K562 (cell line): Measurements from ENCODE around the gene DENND6A. TPM values are rescaled to one million over a fixed set of nuclear protein-coding genes. Genes with fewer than 3 reads are reported as not detected.

Source experiments
- FOXM1 ChIP-seq, 2 experiments: fragments of 450-650 bp in 1 of 2; sonication (generic) in 1 of 2; formaldehyde crosslinking in 1 of 2; IDR thresholded peaks; 2 replicates each; pipeline versions ENCODE4 v1.6.1 to v1.9.0; 2017 to 2022; ENCODE audit warnings: low read depth in 2 of 2, mild to moderate bottlenecking in 2 of 2, missing genetic modification reagents in 1 of 2, moderate library complexity in 1 of 2
- HMG20B ChIP-seq: fragments of 250-450 bp; sonication (Bioruptor Pico); IDR thresholded peaks from 2 replicates; pipeline ENCODE4 v1.5.0; 2021; ENCODE audit warnings: mild to moderate bottlenecking
- MAFK ChIP-seq: IDR thresholded peaks from 2 replicates; pipeline ENCODE4 v1.6.1; 2011; ENCODE audit warnings: low read length, improper control_type of control experiment
- NONO ChIP-seq, 2 experiments: fragments of 200-400 bp in 1 of 2; fragments of 450-650 bp in 1 of 2; formaldehyde crosslinking in 1 of 2; IDR thresholded peaks; 2 replicates each; pipeline ENCODE4 v1.6.1; 2017; ENCODE audit warnings: low read depth in 2 of 2, mild to moderate bottlenecking in 2 of 2, moderate library complexity in 2 of 2, low read length in 1 of 2
- PHB ChIP-seq: fragments of 250-450 bp; sonication (Bioruptor Pico); IDR thresholded peaks from 2 replicates; pipeline ENCODE4 v1.5.0; 2021
- PKNOX1 ChIP-seq: fragments of 450-650 bp; IDR thresholded peaks from 2 replicates; pipeline ENCODE4 v1.6.1; 2016
- PTBP1 ChIP-seq: fragments of 200-400 bp; formaldehyde crosslinking; IDR thresholded peaks from 2 replicates; pipeline ENCODE4 v1.6.1; 2017; ENCODE audit warnings: low read depth, low read length
- RNF219 ChIP-seq: fragments of 250-450 bp; sonication (Bioruptor Pico); IDR thresholded peaks from 2 replicates; pipeline ENCODE4 v1.5.0; 2022; ENCODE audit warnings: mild to moderate bottlenecking
- SIN3A ChIP-seq, 2 experiments: fragments of 150-350 bp in 1 of 2; IDR thresholded peaks; 2 replicates each; pipeline ENCODE4 v1.6.1; 2011 to 2016; ENCODE audit warnings: borderline replicate concordance in 2 of 2, low read depth in 2 of 2, low read length in 2 of 2, mild to moderate bottlenecking in 2 of 2, moderate library complexity in 2 of 2; ENCODE audit not compliant: control insufficient read depth in 1 of 2
- SMARCA5 ChIP-seq: fragments of 450-650 bp; IDR thresholded peaks from 2 replicates; pipeline ENCODE4 v1.6.1; 2016
- YY1 ChIP-seq, 3 experiments: IDR thresholded peaks; 2 replicates each; pipeline ENCODE4 v1.6.1; 2011; ENCODE audit warnings: low read length in 2 of 3, mild to moderate bottlenecking in 2 of 3, moderate library complexity in 2 of 3, borderline replicate concordance in 1 of 3, control low read depth in 1 of 3, low read depth in 1 of 3; ENCODE audit not compliant: insufficient read depth in 3 of 3, insufficient replicate concordance in 2 of 3, control insufficient read depth in 1 of 3, insufficient read length in 1 of 3; ENCODE audit errors: extremely low read depth in 1 of 3
- ZFX ChIP-seq: sonication (generic); formaldehyde crosslinking; IDR thresholded peaks from 2 replicates; pipeline ENCODE4 v1.8.0; 2022; ENCODE audit warnings: mild to moderate bottlenecking, missing genetic modification reagents, moderate library complexity
- ZNF253 ChIP-seq: fragments of 250-450 bp; sonication (Bioruptor Pico); conservative IDR thresholded peaks from 2 replicates; pipeline ENCODE4 v1.6.1; 2021; ENCODE audit warnings: mild to moderate bottlenecking
- ZNF407 ChIP-seq: fragments of 450-650 bp; IDR thresholded peaks from 2 replicates; pipeline ENCODE4 v1.6.1; 2016; ENCODE audit warnings: low read depth
- ZNF507 ChIP-seq: conservative IDR thresholded peaks from 2 replicates; pipeline ENCODE4 v1.6.1; 2017; ENCODE audit warnings: missing genetic modification characterization, missing compliant biosample characterization
- ZNF586 ChIP-seq: fragments of 450-650 bp; formaldehyde crosslinking; conservative IDR thresholded peaks from 2 replicates; pipeline ENCODE4 v1.4.0; 2020; ENCODE audit warnings: mild to moderate bottlenecking, moderate library complexity
- polyA plus RNA-seq, 8 experiments: library from polyadenylated mRNA; depleted of rRNA in 4 of 8; stranded (reverse) in 5 of 8; unstranded in 3 of 8; fragments of >200 nt; fragmentation: Nextera tagmentation in 2 of 8; fragmentation: Illumina TruSeq in 1 of 8; extraction: Ambion mirVana in 2 of 8; extraction: Trizol in 1 of 8; gene quantifications; 2 replicates each; pipeline versions ENCODE4 v1.2.1 to v1.2.3, GENCODE V29; 2011 to 2014; ENCODE audit warnings: inconsistent platforms in 1 of 8, missing spikeins in 1 of 8
- total RNA-seq, 7 experiments: library from RNA; depleted of rRNA in 6 of 7; stranded (reverse); fragments of >200 nt in 6 of 7; fragmentation: Illumina TruSeq in 2 of 7; extraction: Trizol in 2 of 7; gene quantifications; 2 replicates each; pipeline versions ENCODE4 v1.2.1 to v1.2.3, GENCODE V29; 2011 to 2021; ENCODE audit warnings: low replicate concordance in 1 of 7

DENND6A gene
- total and polyA plus RNA-seq, 9 of the 15 experiments (the other 6 are each of a cell fraction or from before 2014, with no cell fraction given), result 1.5 to 12.7 (median 7.1) TPM

GRCh38 chr3:57598765-57599360, 94.0 kb downstream of the DENND6A start (continued):
- TF ChIP-seq SIN3A (IDR thresholded peaks at IDR 0.05; ENCODE audit: borderline replicate concordance in 2 of 2, control insufficient read depth in 1 of 2, low read depth in 2 of 2, low read length in 2 of 2) (no peak), NONO (IDR thresholded peaks at IDR 0.05; ENCODE audit: low read depth in 2 of 2, low read length in 1 of 2) (no peak), YY1 (IDR thresholded peaks at IDR 0.05; ENCODE audit: borderline replicate concordance in 1 of 3, control insufficient read depth in 1 of 3, extremely low read depth in 1 of 3, insufficient read depth in 3 of 3, insufficient read length in 1 of 3, insufficient replicate concordance in 2 of 3, low read depth in 1 of 3, low read length in 2 of 3) (no peak), ZNF507 (no peak), ZNF253 (no peak), PKNOX1 (peak; percentile 82), RNF219 (CRISPR knock-in tag) (no peak), FOXM1 (IDR thresholded peaks at IDR 0.05; ENCODE audit: low read depth) (peak; percentile 84), FOXM1 (CRISPR knock-in tag; IDR thresholded peaks at IDR 0.05; ENCODE audit: low read depth) (no peak), ZFX (CRISPR knock-in tag) (no peak), ZNF586 (CRISPR knock-in tag) (no peak), PTBP1 (no peak), MAFK (no peak), ZNF407 (no peak), PHB (CRISPR knock-in tag) (no peak), HMG20B (no peak), SMARCA5 (no peak)
